HG03060 (cell line): ENCODE measurements around the gene MYB.

Experiments used
- ATAC-seq: cut with Tn5 transposase; IDR thresholded peaks from one replicate; pipeline ENCODE4 v1.9.1; 2021; ENCODE audit warnings: low read depth, moderate number of reproducible peaks; ENCODE audit not compliant: unreplicated experiment

Gene MYB

DNA sequence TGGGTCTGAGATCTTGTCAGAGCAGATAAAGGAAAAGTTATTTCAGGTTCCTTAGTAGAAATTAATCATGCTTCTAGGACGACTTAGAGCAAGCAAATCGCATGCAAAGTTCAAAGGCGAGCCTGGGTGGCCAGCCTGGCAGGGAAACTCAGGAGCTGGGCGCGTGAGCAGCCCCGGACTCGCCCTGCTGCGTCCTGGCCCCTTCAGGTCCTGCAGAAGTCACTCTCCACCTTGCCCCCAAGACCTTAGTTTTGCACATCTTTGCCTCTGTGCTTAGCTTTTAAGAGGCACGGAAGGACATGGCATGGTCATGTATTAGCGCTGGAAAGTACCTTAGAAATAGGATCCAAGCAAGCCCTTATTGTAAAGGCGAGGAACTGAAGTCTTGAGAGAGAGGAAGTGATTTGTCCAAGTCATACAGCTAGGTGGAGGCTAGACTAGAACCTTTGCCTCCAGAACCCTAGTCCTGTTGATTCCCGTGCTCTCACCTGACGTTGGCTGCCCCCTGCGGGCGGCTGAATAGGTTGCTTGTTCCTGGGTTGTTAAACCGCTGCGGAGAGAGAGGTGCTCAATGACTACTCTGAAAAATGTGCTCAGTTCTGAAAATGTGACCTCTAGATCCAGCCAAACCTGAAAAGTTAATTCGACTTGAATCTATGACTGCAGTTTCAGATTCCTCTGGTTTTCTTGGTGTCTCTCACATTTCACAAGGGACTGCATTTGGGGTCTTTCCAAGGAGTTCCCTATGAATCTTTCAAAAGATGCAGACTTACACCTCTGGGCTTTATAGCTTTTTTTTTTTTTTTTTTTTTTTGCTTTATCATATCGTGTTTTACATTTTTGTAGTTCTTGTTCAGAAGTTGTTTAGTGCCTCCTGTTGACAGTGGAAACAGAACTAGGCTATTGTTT is 2.7 kb downstream of the MYB start:
- ATAC-seq: peak; percentile 28

DNA sequence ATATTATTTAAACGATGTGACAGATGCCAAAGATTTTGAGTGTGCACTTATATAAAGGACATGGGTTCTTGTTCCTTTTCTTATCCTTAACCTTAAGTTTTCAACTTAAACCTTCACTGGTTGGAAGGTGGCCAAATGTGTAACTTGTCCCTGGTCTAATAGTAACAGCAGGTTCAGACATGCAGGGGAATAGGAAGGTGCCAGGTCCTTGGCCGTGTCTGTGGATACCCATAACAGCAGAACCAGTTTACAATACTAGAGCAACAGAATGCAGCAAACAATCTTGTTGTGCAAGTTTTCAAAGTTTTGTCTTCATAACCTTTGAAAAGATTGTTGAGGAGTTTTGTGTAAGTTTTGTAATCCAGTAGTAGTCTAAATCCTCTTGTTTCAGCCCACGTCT is 4.4 kb downstream of the MYB start:
- ATAC-seq: no peak

DNA sequence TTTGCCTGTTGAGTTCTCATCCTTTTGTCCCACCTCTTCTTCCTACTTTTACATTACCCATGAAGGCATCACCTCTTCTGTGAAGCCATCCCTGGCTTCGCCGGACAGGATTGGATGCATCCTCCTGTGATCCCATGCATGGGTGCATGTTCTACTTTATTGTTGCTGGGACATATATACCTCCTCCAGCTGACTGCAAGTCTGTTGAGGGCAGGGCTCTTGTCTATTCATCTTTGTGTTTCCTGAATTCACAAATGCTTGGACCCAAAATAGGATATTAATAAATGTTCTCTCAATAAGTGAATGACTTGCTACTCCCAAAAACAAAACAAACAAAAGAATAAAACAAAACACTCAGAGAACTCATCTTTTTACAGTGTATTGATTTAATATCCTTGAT is 5.1 kb downstream of the MYB start:
- ATAC-seq: no peak

DNA sequence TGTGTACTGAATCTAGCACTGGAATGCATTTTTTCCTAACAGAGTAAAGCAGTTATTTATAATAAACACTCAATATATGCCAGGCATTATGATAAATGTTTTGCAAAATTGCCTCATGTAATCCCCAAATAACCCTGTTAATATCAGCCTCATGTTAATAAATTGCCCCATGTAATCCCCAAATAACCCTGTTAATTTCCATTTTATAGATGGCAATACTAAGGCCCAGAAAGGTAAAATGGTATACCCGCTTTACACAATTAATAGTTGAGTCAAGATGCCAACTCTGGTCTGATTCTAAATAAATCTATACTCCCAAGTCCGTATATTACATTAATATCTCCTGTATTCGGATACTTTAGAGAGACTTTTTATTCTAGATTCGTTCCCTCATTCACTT is 6.3 kb downstream of the MYB start:
- ATAC-seq: no peak

GRCh38 chr6:135188718-135189117 is 7.6 kb downstream of the MYB start:
- no peak for ATAC-seq

DNA sequence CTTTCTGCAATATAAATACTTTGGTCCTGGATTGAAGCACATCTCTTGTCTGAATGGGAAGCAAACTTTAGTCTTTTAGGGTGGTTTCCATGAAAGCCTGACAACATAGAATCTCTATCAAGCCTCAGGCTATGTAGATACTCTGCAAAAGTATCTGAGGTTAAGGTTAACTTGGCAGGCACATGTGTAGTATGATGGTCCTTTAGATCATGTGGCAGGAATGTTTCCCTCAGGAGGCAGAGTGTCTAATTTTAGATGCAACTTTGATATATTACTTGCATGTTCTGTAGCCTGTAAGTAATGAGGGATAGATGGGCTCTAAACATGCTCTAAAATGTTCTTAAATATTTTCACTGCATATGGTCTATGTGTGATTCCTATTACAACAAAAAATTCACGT is 8.2 kb downstream of the MYB start:
- ATAC-seq: no peak

GRCh38 chr6:135191508-135192255 is 10.6 kb downstream of the MYB start:
- ATAC-seq: no peak

DNA sequence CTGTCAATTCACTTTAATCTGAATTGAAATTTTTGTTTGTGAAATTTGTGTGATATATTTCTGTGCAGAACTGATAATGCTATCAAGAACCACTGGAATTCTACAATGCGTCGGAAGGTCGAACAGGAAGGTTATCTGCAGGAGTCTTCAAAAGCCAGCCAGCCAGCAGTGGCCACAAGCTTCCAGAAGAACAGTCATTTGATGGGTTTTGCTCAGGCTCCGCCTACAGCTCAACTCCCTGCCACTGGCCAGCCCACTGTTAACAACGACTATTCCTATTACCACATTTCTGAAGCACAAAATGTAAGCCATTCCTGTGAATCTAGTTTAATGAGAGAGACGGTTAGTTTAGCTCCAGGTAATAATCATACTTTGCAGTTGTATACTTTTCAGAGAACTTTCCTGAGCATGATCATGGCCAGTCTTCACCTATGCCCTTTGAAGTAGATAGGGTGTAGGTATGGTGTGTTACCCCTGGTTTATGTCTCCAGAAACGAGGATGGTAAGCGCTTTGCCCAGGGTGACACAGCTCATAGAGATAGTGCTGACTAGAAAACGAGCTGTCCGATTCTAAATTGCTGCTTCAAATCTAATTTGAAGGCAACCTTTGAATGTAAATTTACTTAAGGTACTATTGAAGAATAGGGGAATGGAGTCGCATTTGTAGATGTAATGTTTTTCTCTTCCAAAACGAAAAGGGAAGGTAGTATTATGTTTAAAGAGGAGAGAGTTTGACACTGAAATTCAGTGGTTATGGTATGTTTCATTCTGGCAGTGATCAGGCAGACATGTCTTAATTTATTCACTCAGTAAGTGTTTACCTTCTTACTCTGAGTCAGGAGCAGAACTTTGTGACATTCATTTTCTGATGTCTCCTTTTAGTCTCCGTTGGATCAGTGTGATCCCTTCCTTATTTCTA is 11.4 kb downstream of the MYB start:
- ATAC-seq: no peak

DNA sequence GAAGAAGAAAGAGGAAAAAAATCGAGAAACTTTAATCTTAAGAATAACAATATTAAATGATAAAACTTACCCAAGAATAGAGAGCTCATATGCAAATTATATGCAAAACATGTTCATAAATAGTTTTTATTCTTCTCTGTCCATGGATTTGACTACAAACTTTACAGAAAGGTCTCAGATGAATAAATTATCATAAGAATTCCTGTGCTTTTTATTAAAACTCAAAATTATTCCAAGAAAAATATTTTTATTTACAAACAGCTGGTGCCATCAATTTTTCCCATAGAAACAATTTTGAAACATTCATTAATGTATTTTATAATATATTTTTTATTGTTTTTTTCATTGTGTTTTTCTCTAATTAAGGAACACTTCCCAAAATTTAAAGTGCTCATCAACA is 12.1 kb downstream of the MYB start:
- ATAC-seq: no peak

DNA sequence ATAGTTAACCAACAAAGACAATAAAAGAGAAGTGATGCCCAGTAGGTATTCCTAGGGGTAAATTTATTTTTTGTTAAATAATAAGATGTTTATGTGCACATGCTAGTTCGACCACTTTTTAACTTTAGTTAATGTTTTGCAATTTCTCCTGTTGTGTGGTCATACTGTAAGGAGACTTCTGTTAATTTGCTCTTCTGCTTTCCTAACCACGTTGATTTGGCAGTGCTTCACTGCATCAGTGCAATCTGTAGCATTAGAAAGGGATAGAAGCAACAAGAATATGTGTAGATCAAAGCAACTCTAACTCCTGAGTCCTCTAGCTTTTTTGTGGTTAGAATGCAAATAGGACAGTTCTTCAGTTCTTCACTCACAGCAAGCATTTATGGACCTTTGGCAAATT is 13.9 kb downstream of the MYB start:
- no peak for ATAC-seq

DNA sequence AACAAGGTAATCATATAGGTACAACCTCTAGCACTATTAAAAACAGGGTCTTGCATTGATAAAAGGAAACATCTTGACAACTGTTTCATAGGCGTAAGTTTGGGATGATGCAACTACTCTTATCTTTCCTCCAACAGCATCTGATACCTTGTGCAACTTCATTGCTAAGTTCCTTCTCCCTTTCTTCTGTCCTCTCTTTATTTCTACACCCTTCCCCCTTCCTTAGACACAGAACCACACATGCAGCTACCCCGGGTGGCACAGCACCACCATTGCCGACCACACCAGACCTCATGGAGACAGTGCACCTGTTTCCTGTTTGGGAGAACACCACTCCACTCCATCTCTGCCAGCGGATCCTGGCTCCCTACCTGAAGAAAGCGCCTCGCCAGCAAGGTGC is 14.4 kb downstream of the MYB start:
- no peak for ATAC-seq

DNA sequence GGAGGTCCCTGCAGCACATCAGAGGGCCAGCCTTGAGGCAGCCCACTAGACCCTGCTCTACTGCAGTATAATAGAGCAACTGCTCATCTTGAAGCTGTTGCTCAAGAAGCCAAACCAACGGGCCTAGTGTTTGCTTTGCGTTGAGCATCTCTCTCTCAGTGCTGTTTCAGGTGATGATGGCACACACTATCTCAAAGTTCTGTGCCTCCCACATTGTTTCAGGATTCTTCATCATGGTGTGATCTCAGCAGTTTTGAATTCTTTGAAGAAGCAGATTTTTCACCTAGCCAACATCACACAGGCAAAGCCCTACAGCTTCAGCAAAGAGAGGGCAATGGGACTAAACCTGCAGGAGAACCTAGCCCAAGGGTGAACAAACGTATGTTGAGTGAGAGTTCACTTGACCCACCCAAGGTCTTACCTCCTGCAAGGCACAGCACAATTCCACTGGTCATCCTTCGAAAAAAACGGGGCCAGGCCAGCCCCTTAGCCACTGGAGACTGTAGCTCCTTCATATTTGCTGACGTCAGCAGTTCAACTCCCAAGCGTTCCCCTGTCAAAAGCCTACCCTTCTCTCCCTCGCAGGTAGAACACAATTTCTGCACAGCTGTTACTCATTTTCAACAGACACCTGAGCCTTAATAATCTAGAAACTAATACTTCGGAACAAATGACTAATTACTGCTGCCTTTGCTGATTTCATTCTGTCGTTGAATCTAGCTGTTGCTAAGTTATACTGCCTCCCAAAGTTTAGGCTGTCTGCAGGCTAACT is 15.8 kb downstream of the MYB start:
- no peak for ATAC-seq

DNA sequence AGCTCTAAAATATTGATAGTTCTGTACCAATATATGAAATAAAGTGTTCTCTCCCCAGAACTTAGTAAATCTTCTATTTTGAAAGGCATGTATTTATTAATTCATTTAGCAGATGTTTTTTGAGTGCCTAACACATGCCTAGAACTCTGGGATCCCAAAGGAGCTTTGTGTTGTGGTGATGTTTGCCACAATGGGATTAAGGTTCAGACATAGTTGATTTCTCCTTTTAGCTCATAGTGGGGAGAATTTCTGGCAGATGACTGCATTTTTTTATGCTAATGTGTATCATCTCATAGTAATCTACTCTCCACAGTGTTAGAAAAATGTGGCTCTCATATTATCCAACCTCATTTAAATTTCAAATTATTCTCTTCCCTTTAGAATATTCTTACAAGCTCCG is 21.7 kb downstream of the MYB start:
- no peak for ATAC-seq

GRCh38 chr6:135204951-135205350 is 23.8 kb downstream of the MYB start:
- no peak for ATAC-seq

GRCh38 chr6:135209803-135210202 is 28.7 kb downstream of the MYB start:
- ATAC-seq: no peak

GRCh38 chr6:135210632-135211305 is 29.7 kb downstream of the MYB start:
- no peak for ATAC-seq

DNA sequence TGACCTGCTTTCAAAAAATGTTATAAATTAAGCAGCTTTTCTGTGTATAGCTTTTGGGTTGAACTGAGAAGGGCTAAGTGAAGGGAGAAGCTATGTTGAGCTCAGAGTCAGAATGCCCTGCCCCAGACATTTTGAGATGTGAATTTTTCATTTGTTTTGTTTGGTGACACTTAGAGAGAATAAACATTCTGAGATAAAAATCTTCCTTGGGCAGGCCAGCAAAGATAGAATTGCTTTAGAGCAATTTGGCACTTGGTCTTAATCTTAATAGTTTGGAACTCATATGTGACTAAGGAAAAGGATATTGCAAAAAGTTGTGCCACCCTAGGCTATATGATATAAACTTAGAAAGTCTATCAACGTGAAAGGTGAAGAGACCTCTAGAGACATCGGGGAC is 30.2 kb downstream of the MYB start:
- no peak for ATAC-seq

GRCh38 chr6:135212020-135212806 is 31.1 kb downstream of the MYB start:
- no peak for ATAC-seq

DNA sequence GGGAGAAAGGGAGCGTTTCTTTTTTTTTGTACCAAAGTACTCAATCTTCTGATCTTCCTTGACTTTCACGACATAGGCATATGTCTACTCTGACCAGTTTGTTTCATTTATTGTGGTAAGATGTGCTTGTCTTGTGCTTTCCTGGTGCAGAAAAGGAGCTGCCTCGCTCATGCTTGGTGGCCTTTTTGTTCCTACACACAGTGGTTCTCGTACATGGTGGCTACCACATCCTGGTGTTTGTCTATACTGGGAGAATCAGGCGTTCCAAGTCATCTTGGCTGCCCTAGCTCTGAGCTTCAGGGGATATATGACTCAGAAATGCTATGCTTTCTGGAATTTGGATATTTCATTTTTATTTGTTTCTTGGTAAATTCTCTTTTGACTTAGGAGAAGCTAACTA is 31.8 kb downstream of the MYB start:
- ATAC-seq: no peak
